HepG2 (cell line): ENCODE measurements around the gene PRKACA. TPM values are rescaled to one million over a fixed set of nuclear protein-coding genes. Genes with fewer than 3 reads are reported as not detected.

Experiments
- KLF6 ChIP-seq: IDR thresholded peaks from 2 replicates; pipeline ENCODE4 v1.8.0; 2016; ENCODE audit warnings: missing biosample characterization, missing genetic modification reagents
- NFYC ChIP-seq: IDR thresholded peaks from 2 replicates; pipeline ENCODE4 v1.6.1; 2016; ENCODE audit warnings: missing genetic modification reagents, missing compliant biosample characterization
- PITX1 ChIP-seq: sonication (generic); formaldehyde crosslinking; IDR thresholded peaks from 2 replicates; pipeline ENCODE4 v1.5.1; 2020; ENCODE audit warnings: mild to moderate bottlenecking, missing genetic modification reagents
- SNAPC2 ChIP-seq: sonication (generic); formaldehyde crosslinking; IDR thresholded peaks from 2 replicates; pipeline ENCODE4 v1.8.1; 2022; ENCODE audit warnings: mild to moderate bottlenecking, missing genetic modification reagents
- SPEN ChIP-seq: sonication (generic); formaldehyde crosslinking; IDR thresholded peaks from 2 replicates; pipeline ENCODE4 v1.5.1; 2020; ENCODE audit warnings: low read depth, mild to moderate bottlenecking, missing genetic modification reagents
- polyA plus RNA-seq, 8 experiments: library from polyadenylated mRNA; depleted of rRNA in 3 of 8; stranded (reverse) in 7 of 8; unstranded in 1 of 8; fragments of >200 nt; fragmentation: Illumina TruSeq in 4 of 8; extraction: Trizol in 4 of 8; gene quantifications; 2 replicates each; pipeline versions ENCODE4 v1.2.1 to v1.2.3, GENCODE V29; 2011 to 2016; ENCODE audit warnings: low read depth in 4 of 8, missing spikeins in 1 of 8, mixed read lengths in 1 of 8; ENCODE audit not compliant: insufficient read depth in 1 of 8
- total RNA-seq, 5 experiments: library from RNA; depleted of rRNA; stranded (reverse); fragments of >200 nt; fragmentation: Illumina TruSeq; extraction: Trizol; gene quantifications; 2 replicates each; pipeline ENCODE4 v1.2.3, GENCODE V29; 2016; ENCODE audit warnings: low read depth in 1 of 5
- TF ChIP-seq, protein P1 (sequence below): sonication (generic); formaldehyde crosslinking; IDR thresholded peaks from 2 replicates; pipeline ENCODE4 v1.4.0; 2020; ENCODE audit warnings: missing genetic modification reagents
- TF ChIP-seq, protein P2 (sequence below): sonication (generic); formaldehyde crosslinking; IDR thresholded peaks from 2 replicates; pipeline ENCODE4 v1.4.0; 2020; ENCODE audit warnings: missing genetic modification reagents; ENCODE audit errors: not compliant biosample characterization
- TF ChIP-seq, protein P3 (sequence below): sonication (generic); formaldehyde crosslinking; IDR thresholded peaks from 2 replicates; pipeline ENCODE4 v1.8.0; 2022; ENCODE audit warnings: mild to moderate bottlenecking, missing genetic modification reagents, moderate library complexity

PRKACA gene
- total and polyA plus RNA-seq, 2 of the 13 experiments (the other 11 are each of a cell fraction or from before 2014, with no cell fraction given): 11.0 to 18.2 TPM

DNA sequence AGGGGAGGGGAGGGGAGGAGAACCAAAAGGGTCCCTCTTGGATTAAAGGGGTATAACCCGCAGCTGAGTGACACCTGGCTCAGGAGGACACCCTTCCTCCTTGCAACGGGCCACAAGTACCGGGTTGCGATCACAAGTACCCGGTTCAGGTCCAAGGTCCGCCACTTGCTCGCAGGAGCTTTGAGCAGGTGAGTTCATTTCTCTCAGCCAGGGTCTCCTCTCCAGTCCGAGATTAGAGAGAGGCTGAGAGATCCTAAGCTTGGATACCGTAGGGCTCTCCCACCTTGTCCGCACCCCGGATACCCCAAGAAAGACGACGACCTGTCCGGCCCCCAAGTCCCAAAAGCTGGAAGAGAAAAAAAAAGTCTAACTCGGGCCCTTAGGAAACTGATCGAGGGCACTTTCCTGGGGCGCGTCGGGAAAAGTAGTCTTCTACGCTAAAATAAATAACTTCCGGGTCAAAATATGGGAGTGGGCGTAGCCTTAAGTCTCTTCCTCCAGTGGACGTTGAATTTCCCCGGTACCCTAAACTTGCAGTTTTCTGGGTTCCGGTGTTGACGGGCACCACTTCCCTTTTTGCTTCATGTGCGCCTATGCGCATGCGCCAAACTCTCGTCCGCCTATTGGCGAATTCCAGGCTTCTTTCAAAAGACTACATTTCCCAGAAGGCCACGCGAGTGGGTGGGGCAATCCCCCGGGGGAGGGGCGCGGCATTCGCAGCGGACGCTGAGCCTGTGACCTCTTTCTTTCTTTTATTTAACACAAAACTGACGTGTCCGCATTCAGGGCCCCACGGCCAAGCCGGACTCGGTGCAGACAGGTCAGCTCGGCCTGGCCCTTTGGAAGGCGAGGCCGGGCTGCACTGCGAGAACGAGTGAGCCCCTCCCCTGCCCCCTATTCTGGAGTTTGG is 36.4 kb downstream of the PRKACA start (continued):
- TF ChIP-seq, protein P1, sequence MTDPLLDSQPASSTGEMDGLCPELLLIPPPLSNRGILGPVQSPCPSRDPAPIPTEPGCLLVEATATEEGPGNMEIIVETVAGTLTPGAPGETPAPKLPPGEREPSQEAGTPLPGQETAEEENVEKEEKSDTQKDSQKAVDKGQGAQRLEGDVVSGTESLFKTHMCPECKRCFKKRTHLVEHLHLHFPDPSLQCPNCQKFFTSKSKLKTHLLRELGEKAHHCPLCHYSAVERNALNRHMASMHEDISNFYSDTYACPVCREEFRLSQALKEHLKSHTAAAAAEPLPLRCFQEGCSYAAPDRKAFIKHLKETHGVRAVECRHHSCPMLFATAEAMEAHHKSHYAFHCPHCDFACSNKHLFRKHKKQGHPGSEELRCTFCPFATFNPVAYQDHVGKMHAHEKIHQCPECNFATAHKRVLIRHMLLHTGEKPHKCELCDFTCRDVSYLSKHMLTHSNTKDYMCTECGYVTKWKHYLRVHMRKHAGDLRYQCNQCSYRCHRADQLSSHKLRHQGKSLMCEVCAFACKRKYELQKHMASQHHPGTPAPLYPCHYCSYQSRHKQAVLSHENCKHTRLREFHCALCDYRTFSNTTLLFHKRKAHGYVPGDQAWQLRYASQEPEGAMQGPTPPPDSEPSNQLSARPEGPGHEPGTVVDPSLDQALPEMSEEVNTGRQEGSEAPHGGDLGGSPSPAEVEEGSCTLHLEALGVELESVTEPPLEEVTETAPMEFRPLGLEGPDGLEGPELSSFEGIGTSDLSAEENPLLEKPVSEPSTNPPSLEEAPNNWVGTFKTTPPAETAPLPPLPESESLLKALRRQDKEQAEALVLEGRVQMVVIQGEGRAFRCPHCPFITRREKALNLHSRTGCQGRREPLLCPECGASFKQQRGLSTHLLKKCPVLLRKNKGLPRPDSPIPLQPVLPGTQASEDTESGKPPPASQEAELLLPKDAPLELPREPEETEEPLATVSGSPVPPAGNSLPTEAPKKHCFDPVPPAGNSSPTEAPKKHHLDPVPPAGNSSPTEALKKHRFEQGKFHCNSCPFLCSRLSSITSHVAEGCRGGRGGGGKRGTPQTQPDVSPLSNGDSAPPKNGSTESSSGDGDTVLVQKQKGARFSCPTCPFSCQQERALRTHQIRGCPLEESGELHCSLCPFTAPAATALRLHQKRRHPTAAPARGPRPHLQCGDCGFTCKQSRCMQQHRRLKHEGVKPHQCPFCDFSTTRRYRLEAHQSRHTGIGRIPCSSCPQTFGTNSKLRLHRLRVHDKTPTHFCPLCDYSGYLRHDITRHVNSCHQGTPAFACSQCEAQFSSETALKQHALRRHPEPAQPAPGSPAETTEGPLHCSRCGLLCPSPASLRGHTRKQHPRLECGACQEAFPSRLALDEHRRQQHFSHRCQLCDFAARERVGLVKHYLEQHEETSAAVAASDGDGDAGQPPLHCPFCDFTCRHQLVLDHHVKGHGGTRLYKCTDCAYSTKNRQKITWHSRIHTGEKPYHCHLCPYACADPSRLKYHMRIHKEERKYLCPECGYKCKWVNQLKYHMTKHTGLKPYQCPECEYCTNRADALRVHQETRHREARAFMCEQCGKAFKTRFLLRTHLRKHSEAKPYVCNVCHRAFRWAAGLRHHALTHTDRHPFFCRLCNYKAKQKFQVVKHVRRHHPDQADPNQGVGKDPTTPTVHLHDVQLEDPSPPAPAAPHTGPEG (CRISPR knock-in tag): peak; percentile 31; the same call in 1 of the 2 replicates
- no peak; the same call in 1 of the 2 replicates for TF ChIP-seq SPEN
- TF ChIP-seq, protein P2, sequence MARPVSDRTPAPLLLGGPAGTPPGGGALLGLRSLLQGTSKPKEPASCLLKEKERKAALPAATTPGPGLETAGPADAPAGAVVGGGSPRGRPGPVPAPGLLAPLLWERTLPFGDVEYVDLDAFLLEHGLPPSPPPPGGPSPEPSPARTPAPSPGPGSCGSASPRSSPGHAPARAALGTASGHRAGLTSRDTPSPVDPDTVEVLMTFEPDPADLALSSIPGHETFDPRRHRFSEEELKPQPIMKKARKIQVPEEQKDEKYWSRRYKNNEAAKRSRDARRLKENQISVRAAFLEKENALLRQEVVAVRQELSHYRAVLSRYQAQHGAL (CRISPR knock-in tag): no peak
- TF ChIP-seq PITX1 (CRISPR knock-in tag): no peak
- TF ChIP-seq, protein P3, sequence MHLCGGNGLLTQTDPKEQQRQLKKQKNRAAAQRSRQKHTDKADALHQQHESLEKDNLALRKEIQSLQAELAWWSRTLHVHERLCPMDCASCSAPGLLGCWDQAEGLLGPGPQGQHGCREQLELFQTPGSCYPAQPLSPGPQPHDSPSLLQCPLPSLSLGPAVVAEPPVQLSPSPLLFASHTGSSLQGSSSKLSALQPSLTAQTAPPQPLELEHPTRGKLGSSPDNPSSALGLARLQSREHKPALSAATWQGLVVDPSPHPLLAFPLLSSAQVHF (CRISPR knock-in tag): no peak
- peak; percentile 82; the same call in 1 of the 2 replicates for TF ChIP-seq KLF6
- peak; percentile 87 for TF ChIP-seq NFYC
- TF ChIP-seq SNAPC2 (CRISPR knock-in tag): 0 out of 2 replicates have a peak, but pooled peaks have one; percentile 9
